Activated T-helper 2 cell treated with anti-CD3 and anti-CD28 coated beads, Interferon-gamma antibody, Interleukin-2, Interleukin-4, amounts not matched to agents 10 μg/mL and 5 μg/mL and 100 μg/mL, durations not matched to agents 14 hours and 24 hours and 36 hours (primary cell): ENCODE data around the gene CDK11A. TPM values are rescaled to one million over a fixed set of nuclear protein-coding genes. Genes with fewer than 3 reads are reported as not detected.
"Not testable (repeated sequence)": the region's sequence is repeated elsewhere in the genome, so short reads cannot be mapped to it uniquely, and the experiment has no call there.

ENCODE experiments used
- DNase-seq: peaks from one replicate; pipeline ENCODE4 v3.0.0; 2021; ENCODE audit warnings: low spot score
- H3K27ac Mint-ChIP-seq: one replicate; pipeline ENCODE4 v1.8.0; 2021; ENCODE audit warnings: mixed read lengths
- H3K27me3 Mint-ChIP-seq: one replicate; pipeline ENCODE4 v1.8.0; 2021; ENCODE audit warnings: low read depth, mixed read lengths
- H3K36me3 Mint-ChIP-seq: one replicate; pipeline ENCODE4 v1.8.0; 2021; ENCODE audit warnings: low read depth, mixed read lengths
- H3K4me1 Mint-ChIP-seq: one replicate; pipeline ENCODE4 v1.8.0; 2021; ENCODE audit warnings: low read depth, mixed read lengths
- H3K4me3 Mint-ChIP-seq: one replicate; pipeline ENCODE4 v1.8.0; 2021; ENCODE audit warnings: low read depth, mild to moderate bottlenecking, moderate library complexity, mixed read lengths
- H3K9me3 Mint-ChIP-seq: one replicate; pipeline ENCODE4 v1.8.0; 2021; ENCODE audit warnings: mixed read lengths
- intact Hi-C: fragments of 100-400 bp; cut with micrococcal nuclease; formaldehyde crosslinking; loops from one replicate; pipeline ENCODE4 v1.15.1; 2023
- total RNA-seq: library from RNA; stranded (reverse); gene quantifications from 2 replicates; pipeline ENCODE4 v1.2.3, GENCODE V29; 2022

Gene CDK11A
- total RNA-seq, 1 donor from 2014 or later: 63.1 TPM

- no peak overlapping the region for H3K27ac Mint-ChIP-seq
- intact Hi-C loops: no loop called here
- peaks cover 10% of the 10 kb centered on the region for H3K36me3 Mint-ChIP-seq
- H3K27me3 Mint-ChIP-seq: no peaks in the 10 kb centered on the region
- H3K9me3 Mint-ChIP-seq: no peaks in the 10 kb centered on the region
- DNase-seq: no peak
- no peak overlapping the region for H3K4me3 Mint-ChIP-seq
- H3K4me1 Mint-ChIP-seq: peaks cover 4% of the 10 kb centered on the region
Observed at GRCh38 chr1:1665815-1666251, 58.3 kb downstream of the CDK11A start.

- Mint-ChIP-seq H3K9me3 (no peaks in the 10 kb centered on the region), H3K27me3 (no peaks in the 10 kb centered on the region), H3K36me3 (peaks cover 10% of the 10 kb centered on the region), H3K4me1 (peaks cover 4% of the 10 kb centered on the region), H3K27ac (no peak overlapping the region), H3K4me3 (no peak overlapping the region)
- intact Hi-C loops: no loop called here
- DNase-seq: no peak
Observed at GRCh38 chr1:1664941-1665814, 59.0 kb downstream of the CDK11A start.

- H3K27ac Mint-ChIP-seq, H3K9me3 Mint-ChIP-seq, H3K4me3 Mint-ChIP-seq, DNase-seq, H3K4me1 Mint-ChIP-seq, H3K27me3 Mint-ChIP-seq, H3K36me3 Mint-ChIP-seq, intact Hi-C loops: not testable (repeated sequence)
Observed at GRCh38 chr1:1664318-1664717, 59.8 kb downstream of the CDK11A start.

DNA sequence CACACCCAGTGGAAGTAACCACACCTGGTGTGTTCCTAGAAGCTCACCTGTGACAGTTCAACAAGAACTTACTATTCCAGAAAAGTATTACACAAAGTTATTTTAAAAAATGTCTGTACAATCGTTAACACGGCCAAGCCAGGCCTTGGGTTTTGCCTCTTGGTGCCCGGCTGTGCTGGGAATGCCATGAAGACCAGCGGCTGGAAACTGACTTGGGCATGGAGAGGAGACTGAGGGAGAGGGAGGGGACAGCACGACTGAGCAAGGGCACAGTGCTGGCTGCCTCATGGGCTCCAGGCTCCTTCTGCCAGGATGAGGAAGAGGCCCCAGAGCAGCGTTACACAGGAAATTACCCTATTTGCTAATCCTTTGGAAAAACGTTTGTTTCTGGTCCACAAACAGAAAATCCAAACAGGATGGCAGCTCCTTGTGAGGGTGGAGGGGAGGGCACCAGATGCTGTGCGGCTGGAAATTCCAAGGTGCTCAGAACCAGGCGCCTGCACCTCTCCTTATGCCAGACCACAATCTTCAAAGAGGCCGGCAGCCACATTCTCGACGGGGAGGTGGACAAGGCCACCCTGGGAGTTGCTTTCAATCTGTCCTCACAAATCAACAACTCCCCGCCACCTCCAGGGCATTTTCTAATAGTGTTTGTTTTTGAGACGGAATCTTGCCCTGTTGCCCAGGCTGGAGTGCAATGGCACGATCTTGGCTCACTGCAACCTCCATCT is 61.2 kb downstream of the CDK11A start:
- H3K9me3 Mint-ChIP-seq, DNase-seq, H3K27me3 Mint-ChIP-seq, H3K27ac Mint-ChIP-seq, H3K36me3 Mint-ChIP-seq, intact Hi-C loops, H3K4me1 Mint-ChIP-seq, H3K4me3 Mint-ChIP-seq: not testable (repeated sequence)

GRCh38 chr1:1662392-1662791 is 61.8 kb downstream of the CDK11A start:
- H3K4me3 Mint-ChIP-seq, DNase-seq, H3K4me1 Mint-ChIP-seq, H3K36me3 Mint-ChIP-seq, intact Hi-C loops, H3K27me3 Mint-ChIP-seq, H3K9me3 Mint-ChIP-seq, H3K27ac Mint-ChIP-seq: not testable (repeated sequence)

DNA sequence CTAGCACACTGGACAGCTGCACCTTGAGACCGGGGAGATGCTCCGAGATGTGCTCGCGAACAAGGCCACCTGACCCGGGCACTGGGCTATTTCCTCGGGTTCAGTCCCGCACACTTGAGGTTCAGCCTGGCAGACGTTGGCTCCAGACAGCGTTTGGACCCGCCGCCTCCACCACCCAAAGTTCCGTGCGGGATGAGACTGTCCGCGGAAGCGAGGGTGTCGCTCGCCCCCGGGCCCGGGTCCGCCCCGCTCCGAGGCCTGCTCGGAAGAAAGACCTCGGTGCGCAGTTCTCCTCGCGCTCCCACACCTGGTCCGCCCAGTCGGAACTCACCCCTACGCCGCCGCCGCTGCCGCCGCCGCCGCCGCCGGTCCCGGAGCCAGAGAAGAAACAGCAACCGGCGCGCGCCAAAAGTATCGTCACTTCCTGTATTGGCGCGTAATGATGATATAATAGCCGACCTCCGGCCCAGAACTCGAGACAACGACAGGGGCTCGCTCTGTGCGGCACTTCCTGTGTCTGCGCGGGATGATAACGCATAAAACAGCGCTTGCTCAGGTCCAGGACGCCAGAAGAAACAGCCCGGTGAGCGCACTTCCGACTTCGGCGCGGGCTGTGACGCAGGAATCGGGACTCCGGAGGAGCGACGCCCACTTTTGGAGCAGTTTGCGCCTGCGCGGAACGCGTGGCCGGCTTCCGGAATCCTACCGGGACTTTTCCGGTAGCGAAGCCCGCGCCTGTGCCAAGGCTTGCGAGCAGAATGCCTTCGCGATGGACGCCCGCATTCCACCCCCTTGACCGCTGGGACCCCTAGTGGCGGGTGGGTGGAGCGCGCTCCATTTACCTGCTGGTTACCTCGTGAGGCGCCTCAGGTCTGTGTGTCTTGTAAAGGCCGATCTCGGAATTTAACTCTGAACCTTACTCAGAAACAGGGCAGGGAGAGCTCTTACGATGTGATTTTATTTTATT is 65.3 kb downstream of the CDK11A start, which contains the start of gene CDK11B:
Gene CDK11B, minus strand, starts transcription at position 422 of the 967 bp plus-strand sequence. CDS start 1,519 bp downstream, outside the sequence.
- H3K27ac Mint-ChIP-seq: peak within 1 kb of the TSS; percentile 99
- H3K27me3 Mint-ChIP-seq, H3K9me3 Mint-ChIP-seq, H3K4me1 Mint-ChIP-seq: not testable (repeated sequence)
- peak within 1 kb of the TSS; percentile 91 for H3K4me3 Mint-ChIP-seq
- intact Hi-C loops: loop anchor here (1.0 to 2.0 kb wide), 3 partner anchors 44 to 85 kb away; partner anchors contain the start of genes CDK11A, MIB2 and SSU72
- peaks cover 15% of the 10 kb centered on the region for H3K36me3 Mint-ChIP-seq
- DNase-seq: peak; percentile 94

Other genes starting within 250 kb of the CDK11A start
- 71.5 and 78.5 TPM in 2 replicates for gene ATAD3A, start 212.2 kb downstream of the CDK11A start, total RNA-seq
- 0.25 and 0.48 TPM in 2 replicates for gene TMEM240, start 183.7 kb downstream of the CDK11A start, total RNA-seq
- gene SSU72, start 149.5 kb downstream of the CDK11A start, total RNA-seq: 121 and 123 TPM in 2 replicates
- gene FNDC10, start 124.2 kb downstream of the CDK11A start, total RNA-seq: 10.4 and 11.8 TPM in 2 replicates
- gene MIB2, start 108.9 kb downstream of the CDK11A start, total RNA-seq: 30.2 and 32.7 TPM in 2 replicates
- 0.94 and 1.4 TPM in 2 replicates for gene MMP23B, start 92.2 kb downstream of the CDK11A start, total RNA-seq
- 32.1 and 32.4 TPM in 2 replicates for gene CDK11B, start 65.4 kb downstream of the CDK11A start, total RNA-seq
- gene SLC35E2B, start 31.6 kb downstream of the CDK11A start, total RNA-seq: 41.9 and 42.9 TPM in 2 replicates
- gene NADK, start 54.1 kb upstream of the CDK11A start, total RNA-seq: 81.8 and 84.5 TPM in 2 replicates
- gene GNB1, start 166.7 kb upstream of the CDK11A start, total RNA-seq: 452 and 471 TPM in 2 replicates
- gene CALML6, start 190.9 kb upstream of the CDK11A start, total RNA-seq: 0.18 and 0.32 TPM in 2 replicates
- 0.94 and 1.2 TPM in 2 replicates for gene TMEM52, start 194.9 kb upstream of the CDK11A start, total RNA-seq